ENCODE measurements around the gene APOE. TPM values are rescaled to one million over a fixed set of nuclear protein-coding genes. Genes with fewer than 3 reads are reported as not detected.

Gene APOE
- total and polyA plus RNA-seq, 9 of the 15 experiments (the other 6 are each of a cell fraction or from before 2014, with no cell fraction given): 0.14 to 180 (median 58.1) TPM; not detected in 1

DNA sequence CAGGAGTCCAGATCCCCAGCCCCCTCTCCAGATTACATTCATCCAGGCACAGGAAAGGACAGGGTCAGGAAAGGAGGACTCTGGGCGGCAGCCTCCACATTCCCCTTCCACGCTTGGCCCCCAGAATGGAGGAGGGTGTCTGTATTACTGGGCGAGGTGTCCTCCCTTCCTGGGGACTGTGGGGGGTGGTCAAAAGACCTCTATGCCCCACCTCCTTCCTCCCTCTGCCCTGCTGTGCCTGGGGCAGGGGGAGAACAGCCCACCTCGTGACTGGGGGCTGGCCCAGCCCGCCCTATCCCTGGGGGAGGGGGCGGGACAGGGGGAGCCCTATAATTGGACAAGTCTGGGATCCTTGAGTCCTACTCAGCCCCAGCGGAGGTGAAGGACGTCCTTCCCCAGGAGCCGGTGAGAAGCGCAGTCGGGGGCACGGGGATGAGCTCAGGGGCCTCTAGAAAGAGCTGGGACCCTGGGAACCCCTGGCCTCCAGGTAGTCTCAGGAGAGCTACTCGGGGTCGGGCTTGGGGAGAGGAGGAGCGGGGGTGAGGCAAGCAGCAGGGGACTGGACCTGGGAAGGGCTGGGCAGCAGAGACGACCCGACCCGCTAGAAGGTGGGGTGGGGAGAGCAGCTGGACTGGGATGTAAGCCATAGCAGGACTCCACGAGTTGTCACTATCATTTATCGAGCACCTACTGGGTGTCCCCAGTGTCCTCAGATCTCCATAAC lies at the start of gene APOE (continued):
- peak; percentile 89 for TF ChIP-seq VEZF1 (CRISPR knock-in tag; IDR thresholded peaks at IDR 0.05)
- TF ChIP-seq, protein P1, sequence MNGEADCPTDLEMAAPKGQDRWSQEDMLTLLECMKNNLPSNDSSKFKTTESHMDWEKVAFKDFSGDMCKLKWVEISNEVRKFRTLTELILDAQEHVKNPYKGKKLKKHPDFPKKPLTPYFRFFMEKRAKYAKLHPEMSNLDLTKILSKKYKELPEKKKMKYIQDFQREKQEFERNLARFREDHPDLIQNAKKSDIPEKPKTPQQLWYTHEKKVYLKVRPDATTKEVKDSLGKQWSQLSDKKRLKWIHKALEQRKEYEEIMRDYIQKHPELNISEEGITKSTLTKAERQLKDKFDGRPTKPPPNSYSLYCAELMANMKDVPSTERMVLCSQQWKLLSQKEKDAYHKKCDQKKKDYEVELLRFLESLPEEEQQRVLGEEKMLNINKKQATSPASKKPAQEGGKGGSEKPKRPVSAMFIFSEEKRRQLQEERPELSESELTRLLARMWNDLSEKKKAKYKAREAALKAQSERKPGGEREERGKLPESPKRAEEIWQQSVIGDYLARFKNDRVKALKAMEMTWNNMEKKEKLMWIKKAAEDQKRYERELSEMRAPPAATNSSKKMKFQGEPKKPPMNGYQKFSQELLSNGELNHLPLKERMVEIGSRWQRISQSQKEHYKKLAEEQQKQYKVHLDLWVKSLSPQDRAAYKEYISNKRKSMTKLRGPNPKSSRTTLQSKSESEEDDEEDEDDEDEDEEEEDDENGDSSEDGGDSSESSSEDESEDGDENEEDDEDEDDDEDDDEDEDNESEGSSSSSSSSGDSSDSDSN (IDR thresholded peaks at IDR 0.05; ENCODE audit: borderline replicate concordance in 1 of 2, low read depth in 2 of 2, low read length in 2 of 2): no peak
- no peak for TF ChIP-seq ATF4 (CRISPR knock-in tag; IDR thresholded peaks at IDR 0.05)
- no peak for TF ChIP-seq ZNF3 (CRISPR knock-in tag; IDR thresholded peaks at IDR 0.05)
- 0 out of 2 replicates have a peak, but pooled peaks have one; percentile 11 for TF ChIP-seq GABPB1 (CRISPR knock-in tag; IDR thresholded peaks at IDR 0.05)
- TF ChIP-seq MTA1 (IDR thresholded peaks at IDR 0.05; ENCODE audit: borderline replicate concordance): no peak
- TF ChIP-seq SAFB (IDR thresholded peaks at IDR 0.05; ENCODE audit: borderline replicate concordance, low read depth, low read length): no peak
- TF ChIP-seq, protein P2, sequence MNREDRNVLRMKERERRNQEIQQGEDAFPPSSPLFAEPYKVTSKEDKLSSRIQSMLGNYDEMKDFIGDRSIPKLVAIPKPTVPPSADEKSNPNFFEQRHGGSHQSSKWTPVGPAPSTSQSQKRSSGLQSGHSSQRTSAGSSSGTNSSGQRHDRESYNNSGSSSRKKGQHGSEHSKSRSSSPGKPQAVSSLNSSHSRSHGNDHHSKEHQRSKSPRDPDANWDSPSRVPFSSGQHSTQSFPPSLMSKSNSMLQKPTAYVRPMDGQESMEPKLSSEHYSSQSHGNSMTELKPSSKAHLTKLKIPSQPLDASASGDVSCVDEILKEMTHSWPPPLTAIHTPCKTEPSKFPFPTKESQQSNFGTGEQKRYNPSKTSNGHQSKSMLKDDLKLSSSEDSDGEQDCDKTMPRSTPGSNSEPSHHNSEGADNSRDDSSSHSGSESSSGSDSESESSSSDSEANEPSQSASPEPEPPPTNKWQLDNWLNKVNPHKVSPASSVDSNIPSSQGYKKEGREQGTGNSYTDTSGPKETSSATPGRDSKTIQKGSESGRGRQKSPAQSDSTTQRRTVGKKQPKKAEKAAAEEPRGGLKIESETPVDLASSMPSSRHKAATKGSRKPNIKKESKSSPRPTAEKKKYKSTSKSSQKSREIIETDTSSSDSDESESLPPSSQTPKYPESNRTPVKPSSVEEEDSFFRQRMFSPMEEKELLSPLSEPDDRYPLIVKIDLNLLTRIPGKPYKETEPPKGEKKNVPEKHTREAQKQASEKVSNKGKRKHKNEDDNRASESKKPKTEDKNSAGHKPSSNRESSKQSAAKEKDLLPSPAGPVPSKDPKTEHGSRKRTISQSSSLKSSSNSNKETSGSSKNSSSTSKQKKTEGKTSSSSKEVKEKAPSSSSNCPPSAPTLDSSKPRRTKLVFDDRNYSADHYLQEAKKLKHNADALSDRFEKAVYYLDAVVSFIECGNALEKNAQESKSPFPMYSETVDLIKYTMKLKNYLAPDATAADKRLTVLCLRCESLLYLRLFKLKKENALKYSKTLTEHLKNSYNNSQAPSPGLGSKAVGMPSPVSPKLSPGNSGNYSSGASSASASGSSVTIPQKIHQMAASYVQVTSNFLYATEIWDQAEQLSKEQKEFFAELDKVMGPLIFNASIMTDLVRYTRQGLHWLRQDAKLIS (CRISPR knock-in tag; IDR thresholded peaks at IDR 0.05): no peak
- TF ChIP-seq IFI16 (CRISPR knock-in tag; IDR thresholded peaks at IDR 0.05): no peak
- TF ChIP-seq TGIF2 (CRISPR knock-in tag; IDR thresholded peaks at IDR 0.05): no peak
